C4-2B (cell line): ENCODE measurements around the gene GUCA1C.

ENCODE experiments used
- ZFX ChIP-seq: fragments of 450-650 bp; IDR thresholded peaks from 2 replicates; pipeline ENCODE4 v1.6.1; 2017
- TF ChIP-seq, protein P1 (sequence below): fragments of 450-650 bp; conservative IDR thresholded peaks from 2 replicates; pipeline ENCODE4 v1.5.1; 2017; ENCODE audit warnings: mild to moderate bottlenecking

DNA sequence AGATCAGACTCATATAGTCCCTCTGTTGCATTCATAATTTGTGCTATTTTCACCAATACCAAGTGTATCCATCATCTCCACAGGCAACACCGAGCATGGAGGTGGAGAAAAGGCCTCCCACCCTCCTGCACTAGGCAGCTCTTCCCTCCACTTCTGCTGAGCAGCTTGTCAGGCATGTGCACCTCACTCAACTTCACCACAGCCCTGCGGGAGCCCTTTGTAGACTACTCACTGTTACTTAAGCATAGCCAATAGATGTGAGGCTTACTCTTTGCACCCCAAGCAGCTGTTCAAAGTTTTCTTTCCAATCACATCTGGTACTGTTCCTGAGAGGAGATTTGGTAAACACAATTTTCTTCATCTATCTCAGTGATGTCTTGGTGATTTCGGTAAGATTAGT is 16.9 kb upstream of the GUCA1C start:
- TF ChIP-seq, protein P1, sequence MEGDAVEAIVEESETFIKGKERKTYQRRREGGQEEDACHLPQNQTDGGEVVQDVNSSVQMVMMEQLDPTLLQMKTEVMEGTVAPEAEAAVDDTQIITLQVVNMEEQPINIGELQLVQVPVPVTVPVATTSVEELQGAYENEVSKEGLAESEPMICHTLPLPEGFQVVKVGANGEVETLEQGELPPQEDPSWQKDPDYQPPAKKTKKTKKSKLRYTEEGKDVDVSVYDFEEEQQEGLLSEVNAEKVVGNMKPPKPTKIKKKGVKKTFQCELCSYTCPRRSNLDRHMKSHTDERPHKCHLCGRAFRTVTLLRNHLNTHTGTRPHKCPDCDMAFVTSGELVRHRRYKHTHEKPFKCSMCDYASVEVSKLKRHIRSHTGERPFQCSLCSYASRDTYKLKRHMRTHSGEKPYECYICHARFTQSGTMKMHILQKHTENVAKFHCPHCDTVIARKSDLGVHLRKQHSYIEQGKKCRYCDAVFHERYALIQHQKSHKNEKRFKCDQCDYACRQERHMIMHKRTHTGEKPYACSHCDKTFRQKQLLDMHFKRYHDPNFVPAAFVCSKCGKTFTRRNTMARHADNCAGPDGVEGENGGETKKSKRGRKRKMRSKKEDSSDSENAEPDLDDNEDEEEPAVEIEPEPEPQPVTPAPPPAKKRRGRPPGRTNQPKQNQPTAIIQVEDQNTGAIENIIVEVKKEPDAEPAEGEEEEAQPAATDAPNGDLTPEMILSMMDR, result no peak
- TF ChIP-seq ZFX, result no peak
